GM21381 (cell line): ENCODE measurements around the gene PDILT.
"Not testable (repeated sequence)": the region's sequence is repeated elsewhere in the genome, so short reads cannot be mapped to it uniquely, and the experiment has no call there.

Experiments
- ATAC-seq: cut with Tn5 transposase; IDR thresholded peaks from one replicate; pipeline ENCODE4 v1.9.1; 2021; ENCODE audit warnings: mild to moderate bottlenecking, moderate library complexity; ENCODE audit not compliant: unreplicated experiment

The PDILT gene

GRCh38 chr16:20323591-20324117 lies 80.9 kb downstream of the PDILT start:
- no peak for ATAC-seq

DNA sequence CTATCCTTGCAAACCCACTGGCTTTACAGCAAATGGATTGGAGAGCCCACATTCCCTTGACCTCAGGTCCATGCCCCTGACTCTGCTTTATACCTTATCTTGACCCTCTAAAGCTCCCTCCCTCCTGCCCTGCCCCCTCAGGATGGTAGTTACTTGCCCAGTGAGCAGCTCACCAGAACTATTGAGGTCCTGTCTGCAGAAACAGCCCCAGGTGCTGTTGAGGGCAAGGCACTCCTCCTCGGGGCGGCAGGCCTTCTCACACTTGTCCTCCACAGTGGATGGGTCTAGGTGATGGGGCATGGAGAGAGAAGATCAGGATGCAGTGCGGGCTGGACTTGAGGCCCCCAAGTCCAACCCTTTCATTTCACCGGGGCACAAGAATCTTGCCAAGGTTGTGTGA lies 81.8 kb downstream of the PDILT start:
- ATAC-seq = no peak

GRCh38 chr16:20321671-20322070 lies 82.9 kb downstream of the PDILT start:
- ATAC-seq = no peak

DNA sequence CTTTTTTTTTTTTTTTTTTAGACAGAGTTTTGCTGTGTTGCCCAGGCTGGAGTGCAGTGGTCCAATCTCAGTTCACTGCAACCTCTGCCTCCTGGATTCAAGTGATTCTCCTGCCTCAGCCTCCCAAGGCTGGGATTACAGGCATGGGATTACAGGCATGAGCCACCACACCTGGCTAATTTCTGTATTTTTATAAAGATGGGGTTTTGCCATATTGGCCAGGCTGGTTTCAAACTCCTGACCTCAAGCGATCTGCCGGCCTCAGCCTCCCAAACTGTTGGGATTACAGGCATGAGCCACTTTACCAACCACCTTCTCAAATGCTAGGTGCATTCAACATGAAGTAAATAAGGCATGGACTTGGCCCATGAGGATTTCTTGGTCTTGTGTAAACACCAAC lies 83.5 kb downstream of the PDILT start:
- not testable (repeated sequence) for ATAC-seq

- no peak for ATAC-seq
These were observed 83.9 kb downstream of the PDILT start for GRCh38 chr16:20320592-20320991.

- ATAC-seq = no peak
These were observed 84.4 kb downstream of the PDILT start for GRCh38 chr16:20320178-20320577.

GRCh38 chr16:20319406-20319805 lies 85.1 kb downstream of the PDILT start:
- no peak for ATAC-seq

DNA sequence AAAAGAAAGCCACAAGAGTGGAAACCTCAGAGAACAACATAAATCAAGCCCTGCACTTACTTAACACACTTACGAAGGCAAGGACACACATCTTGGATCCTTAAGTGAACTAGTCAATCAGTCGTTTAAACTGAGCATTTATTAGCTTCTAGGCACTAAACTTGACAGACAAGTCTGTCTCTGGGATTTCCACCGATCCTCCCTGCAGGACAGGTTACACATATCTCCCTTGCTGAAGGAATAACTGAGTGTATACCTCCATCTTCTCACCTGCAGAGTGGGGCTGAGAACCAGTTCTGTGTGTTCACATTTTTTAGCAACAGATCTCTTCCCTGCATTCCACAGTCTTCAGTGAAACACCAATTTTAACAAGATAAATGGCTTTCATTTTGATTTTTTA lies 86.1 kb downstream of the PDILT start:
- no peak for ATAC-seq

DNA sequence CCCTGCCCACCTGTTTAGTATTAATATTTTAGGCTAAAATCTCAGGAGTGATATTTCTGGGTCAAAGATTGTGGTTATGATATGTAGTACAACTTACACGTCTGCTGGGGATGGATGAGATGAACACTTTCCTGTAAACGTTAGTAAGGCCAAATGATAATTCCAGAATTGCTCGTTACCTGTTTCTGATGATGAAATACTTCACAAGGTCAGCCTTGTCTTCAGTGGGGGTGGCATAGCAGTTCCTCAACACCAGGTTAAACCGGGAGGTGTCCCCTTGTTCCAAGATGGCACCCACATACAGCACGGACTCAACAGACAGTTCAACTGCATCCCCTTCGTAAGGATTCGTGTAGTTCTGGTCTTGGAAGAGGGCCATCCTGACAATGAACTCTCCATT lies 86.5 kb downstream of the PDILT start:
- ATAC-seq = no peak

DNA sequence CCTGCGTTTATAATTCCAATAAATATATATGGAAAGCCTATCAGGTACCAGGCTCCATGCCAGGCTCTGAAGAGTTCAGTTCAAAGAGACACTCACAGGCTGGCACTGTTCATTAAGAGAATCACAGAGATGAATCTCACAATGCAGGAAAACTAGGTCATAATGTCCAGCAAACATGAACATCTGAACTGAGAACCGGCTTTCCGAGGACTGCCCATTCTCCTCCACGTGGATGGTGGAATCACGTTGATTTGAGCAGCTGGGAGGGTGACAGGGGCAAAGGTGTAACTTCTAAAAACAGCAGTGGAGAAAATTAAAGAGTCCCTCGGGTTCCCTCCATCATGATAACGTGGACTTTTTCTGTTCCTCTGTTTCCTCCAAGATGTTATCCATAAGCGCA lies 87.4 kb downstream of the PDILT start:
- ATAC-seq = no peak

- no peak for ATAC-seq
These were observed 87.8 kb downstream of the PDILT start for GRCh38 chr16:20316715-20317114.

DNA sequence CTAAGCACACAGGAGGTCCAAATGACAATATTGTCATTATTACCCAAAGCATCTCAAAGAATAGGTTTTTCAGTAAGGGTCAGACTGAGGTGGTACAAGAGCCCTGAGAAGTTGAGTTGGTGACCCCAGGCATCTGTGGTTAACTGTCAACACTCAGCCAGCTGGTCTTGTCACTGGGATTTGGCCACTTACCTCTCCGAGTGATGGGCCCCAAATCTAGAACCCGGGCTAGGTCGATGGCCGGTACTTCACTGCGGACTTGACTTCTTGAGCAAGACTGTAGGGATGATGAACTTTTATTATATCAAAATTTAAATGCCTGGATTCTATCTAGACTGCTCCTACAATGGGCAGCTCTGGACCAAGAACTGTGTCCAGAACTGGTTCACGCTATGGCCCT lies 88.8 kb downstream of the PDILT start:
- ATAC-seq = no peak

DNA sequence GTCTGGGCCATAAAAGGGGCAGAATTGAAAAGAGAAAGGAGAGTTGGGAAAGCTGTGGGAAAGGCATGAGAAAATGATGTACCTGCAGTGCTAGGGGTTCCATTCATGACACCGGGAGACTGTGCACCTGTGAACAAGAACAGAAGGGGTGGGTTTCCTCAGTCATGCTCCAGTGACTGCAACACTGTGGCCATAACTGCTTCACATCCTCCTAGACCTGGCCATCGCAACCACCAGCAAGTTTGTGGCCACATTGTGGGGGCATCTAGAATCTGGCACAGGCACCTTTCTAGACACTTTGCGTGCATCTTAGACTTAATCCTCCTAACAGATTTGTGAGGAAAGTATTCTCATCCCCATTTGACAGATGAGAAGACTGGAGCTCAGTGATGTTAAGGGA lies 90.0 kb downstream of the PDILT start:
- ATAC-seq = no peak

GRCh38 chr16:20313741-20314140 lies 90.8 kb downstream of the PDILT start:
- no peak for ATAC-seq

GRCh38 chr16:20312536-20313095 lies 91.9 kb downstream of the PDILT start:
- ATAC-seq = not testable (repeated sequence)

- ATAC-seq = no peak
These were observed 93.0 kb downstream of the PDILT start for GRCh38 chr16:20311548-20311947.

- no peak for ATAC-seq
These were observed 93.8 kb downstream of the PDILT start for GRCh38 chr16:20310421-20311395.

- no peak for ATAC-seq
These were observed 94.8 kb downstream of the PDILT start for GRCh38 chr16:20309786-20310185.
